AG04450 (cell line): ENCODE measurements around the gene PLAAT2. TPM values are rescaled to one million over a fixed set of nuclear protein-coding genes. Genes with fewer than 3 reads are reported as not detected.
A peak's percentile ranks its signal among the peaks of the same experiment; 100 is the strongest.

Source experiments
- CTCF ChIA-PET: fragments of 300-600, 350-600 bp; formaldehyde crosslinking; extraction: SDS; loops from one replicate; lab custom pipeline; 2022; ENCODE audit warnings: antibody characterized with exemption, inconsistent platforms; lab: Charles Lee
- POLR2A ChIA-PET: fragments of 350-600 bp; formaldehyde crosslinking; extraction: SDS; loops from one replicate; lab custom pipeline; 2021; ENCODE audit warnings: antibody characterized with exemption, inconsistent platforms; lab: Yijun Ruan, JAX
- DNase-seq: peaks from one replicate; pipeline ENCODE4 v3.0.0-alpha.2; 2011; ENCODE audit warnings: low read depth, low spot score
- H3K27ac ChIP-seq: one replicate; pipeline ENCODE4 v1.5.1; 2012; ENCODE audit warnings: low read depth, low read length, control low read depth
- H3K27me3 ChIP-seq: one replicate; pipeline ENCODE4 v1.6.0; 2012; ENCODE audit warnings: low read length; ENCODE audit not compliant: control insufficient read depth, insufficient read depth
- H3K4me3 ChIP-seq: 2 replicates; pipeline ENCODE4 v1.5.1; 2011; ENCODE audit warnings: mild to moderate bottlenecking, low read depth, low read length, control low read depth
- H3K9me3 ChIP-seq: 2 replicates; pipeline ENCODE4 v1.5.1; 2012; ENCODE audit warnings: low read length; ENCODE audit not compliant: control insufficient read depth, insufficient read depth
- CTCF ChIP-seq: IDR thresholded peaks from 2 replicates; pipeline ENCODE4 v1.5.1; 2011; ENCODE audit warnings: low read depth, low read length, control low read depth, inconsistent platforms
- polyA plus RNA-seq: library from polyadenylated mRNA; depleted of rRNA; stranded (reverse); fragments of >200 nt; gene quantifications from 2 replicates; pipeline ENCODE4 v1.2.3, GENCODE V29; 2011

Gene PLAAT2
- polyA plus RNA-seq, 1 experiment = not detected

GRCh38 chr11:63567044-63567840 is 4.1 kb upstream of the PLAAT2 start:
- ChIA-PET CTCF (no interaction called here), POLR2A (no interaction called here)
- Histone ChIP-seq H3K27ac (no peak overlapping the region), H3K9me3 (no peaks in the 10 kb centered on the region; the same call in 1 of the 2 replicates), H3K4me3 (no peak overlapping the region), H3K27me3 (peaks cover 4% of the 10 kb centered on the region)
- peak; percentile 34 for DNase-seq
- no peak for TF ChIP-seq CTCF

- H3K27me3 ChIP-seq = peaks cover 4% of the 10 kb centered on the region
- CTCF ChIA-PET = interaction anchor here (1.1 kb wide), 1 partner anchor 10 kb away, joined by 5 read pairs; no protein-coding TSS in a partner anchor
- no peaks in the 10 kb centered on the region; the same call in 1 of the 2 replicates for H3K9me3 ChIP-seq
- no peak overlapping the region for H3K27ac ChIP-seq
- DNase-seq = no peak
- H3K4me3 ChIP-seq = no peak overlapping the region
- TF ChIP-seq CTCF = no peak
- POLR2A ChIA-PET = no interaction called here
These were observed 1.7 kb upstream of the PLAAT2 start for GRCh38 chr11:63564784-63565350.

- Histone ChIP-seq H3K27me3 (peaks cover 8% of the 10 kb centered on the region), H3K9me3 (no peaks in the 10 kb centered on the region; the same call in 1 of the 2 replicates), H3K4me3 (no peak overlapping the region), H3K27ac (no peak overlapping the region)
- no peak for DNase-seq
- POLR2A ChIA-PET = no interaction called here
- CTCF ChIA-PET = interaction anchor here (1.1 kb wide), 1 partner anchor 10 kb away, joined by 5 read pairs; no protein-coding TSS in a partner anchor
- no peak for TF ChIP-seq CTCF
These were observed 1.0 kb upstream of the PLAAT2 start for GRCh38 chr11:63564056-63564774.

DNA sequence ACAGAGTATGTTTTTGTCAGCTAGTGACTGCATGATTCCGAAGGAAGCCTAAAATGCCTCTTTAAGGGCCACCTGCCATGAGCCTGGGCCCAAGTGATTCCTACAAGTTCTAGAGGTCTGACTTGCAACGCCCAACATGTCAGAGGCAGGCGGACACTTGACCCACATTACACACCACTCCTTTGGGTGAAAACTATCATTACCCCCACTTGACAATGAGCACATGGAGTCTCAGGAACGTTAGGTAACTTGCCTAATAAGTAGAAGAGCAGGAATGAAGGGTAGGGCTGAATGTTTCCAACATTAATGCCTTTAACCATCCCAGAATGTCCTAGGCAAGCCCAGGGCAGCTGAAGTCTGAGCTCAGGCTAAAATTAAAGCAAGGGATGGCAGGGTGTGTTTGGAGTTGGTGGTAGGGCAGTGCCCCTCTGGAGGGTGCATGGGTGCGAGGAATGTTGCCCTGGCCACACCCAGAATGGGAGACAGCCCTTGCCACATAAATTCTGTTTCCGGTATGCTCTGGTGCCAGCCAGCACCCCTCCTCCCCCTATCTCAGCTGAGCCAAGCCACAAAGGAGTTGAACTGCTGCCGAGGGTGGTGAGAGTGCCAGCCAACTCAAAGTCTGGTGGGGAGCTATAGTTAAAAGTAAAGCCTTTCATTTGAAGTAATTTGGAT is 2.5 kb downstream of the PLAAT2 start:
- DNase-seq = no peak
- H3K27ac ChIP-seq = no peak overlapping the region
- H3K4me3 ChIP-seq = no peak overlapping the region
- POLR2A ChIA-PET = no interaction called here
- peaks cover 23% of the 10 kb centered on the region for H3K27me3 ChIP-seq
- no peaks in the 10 kb centered on the region for H3K9me3 ChIP-seq
- CTCF ChIA-PET = no interaction called here
- TF ChIP-seq CTCF = no peak
